GM19395 (cell line): Measurements from ENCODE around the gene AIMP2.
"Not testable (repeated sequence)": the region's sequence is repeated elsewhere in the genome, so short reads cannot be mapped to it uniquely, and the experiment has no call there.

ENCODE experiments used
- ATAC-seq: cut with Tn5 transposase; IDR thresholded peaks from one replicate; pipeline ENCODE4 v1.9.1; 2021; ENCODE audit warnings: mild to moderate bottlenecking, moderate library complexity; ENCODE audit not compliant: unreplicated experiment

AIMP2 gene

DNA sequence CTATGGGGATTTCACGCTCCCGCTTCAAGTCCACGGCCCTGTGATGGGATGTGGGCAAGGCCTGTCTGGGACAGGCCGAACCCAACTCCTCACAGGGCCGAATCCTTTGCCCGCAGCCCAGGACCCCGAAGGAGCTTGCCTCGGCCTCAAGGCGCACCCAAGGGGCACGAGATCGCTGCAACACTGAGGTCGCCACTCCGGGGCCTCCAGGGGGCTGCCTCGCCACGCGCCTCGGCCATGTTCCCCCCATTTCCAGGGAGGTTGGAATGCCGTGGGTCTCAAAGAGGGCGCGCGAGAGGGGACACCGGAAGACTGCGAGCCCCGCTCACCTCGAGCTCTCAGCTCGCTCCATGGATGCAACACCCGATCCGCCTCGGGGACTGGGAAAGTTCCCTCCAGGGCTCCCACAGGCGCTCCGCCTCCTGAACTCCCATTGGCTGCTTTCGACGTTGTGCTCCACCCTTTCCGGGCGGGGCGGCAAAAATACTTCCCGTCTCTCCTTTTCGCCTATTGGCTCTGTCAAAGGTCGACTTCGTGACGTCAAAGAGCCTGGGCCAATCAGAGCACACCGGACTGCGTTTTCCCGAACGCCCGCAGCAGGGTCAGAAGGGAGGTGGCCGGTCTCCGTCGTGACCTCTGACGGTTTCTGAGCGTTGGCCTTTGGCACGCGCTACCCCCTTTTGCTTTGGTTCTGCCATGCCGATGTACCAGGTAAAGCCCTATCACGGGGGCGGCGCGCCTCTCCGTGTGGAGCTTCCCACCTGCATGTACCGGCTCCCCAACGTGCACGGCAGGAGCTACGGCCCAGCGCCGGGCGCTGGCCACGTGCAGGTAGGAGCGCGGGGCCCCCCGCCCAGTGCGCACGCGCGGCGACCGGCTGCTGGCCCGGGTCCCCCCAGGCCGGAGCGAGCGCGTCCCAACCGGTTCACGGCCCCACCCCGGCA, at the start of gene AIMP2, which contains the start of gene PMS2:
Gene AIMP2, plus strand, starts transcription at position 605 of the 944 bp plus-strand sequence. Its CDS starts 92 bp downstream, at position 697.
Gene PMS2, minus strand, starts transcription at position 382 of the 944 bp plus-strand sequence. Its CDS starts 30 bp downstream, at position 352.
- peak; percentile 94 for ATAC-seq

DNA sequence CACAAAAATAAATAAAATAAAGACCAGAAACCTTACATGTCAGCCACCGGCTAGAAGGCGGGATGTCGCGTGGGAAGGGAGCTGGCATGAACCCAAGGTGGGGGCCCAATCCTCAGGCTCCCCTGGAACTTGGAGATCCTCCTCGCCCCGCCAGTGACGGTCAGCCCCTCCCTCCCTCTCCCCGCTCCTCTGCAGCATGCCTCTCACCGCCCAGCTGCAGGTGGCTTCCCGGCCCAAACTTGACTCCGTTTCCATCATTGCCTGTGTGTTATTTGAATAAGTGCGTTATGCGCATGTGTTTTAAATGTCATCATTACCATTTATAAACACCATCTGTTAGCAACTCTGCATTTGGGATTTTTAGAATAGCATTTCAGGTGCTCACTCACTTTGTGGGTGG, 45.9 kb upstream of the AIMP2 start:
- not testable (repeated sequence) for ATAC-seq

GRCh38 chr7:5963810-5964209, 45.3 kb upstream of the AIMP2 start:
- ATAC-seq: not testable (repeated sequence)

- not testable (repeated sequence) for ATAC-seq
Observed at GRCh38 chr7:5970347-5970911, 38.6 kb upstream of the AIMP2 start, which contains the start of gene RSPH10B. TSS of gene RSPH10B (minus strand) at chr7:5970689. CDS start at chr7:5967116, 3,573 bp downstream.

- not testable (repeated sequence) for ATAC-seq
Observed at GRCh38 chr7:5973580-5973979, 35.5 kb upstream of the AIMP2 start.

- not testable (repeated sequence) for ATAC-seq
Observed at GRCh38 chr7:5979680-5980314, 29.3 kb upstream of the AIMP2 start.

GRCh38 chr7:5987061-5987460, 22.0 kb upstream of the AIMP2 start:
- ATAC-seq: not testable (repeated sequence)

DNA sequence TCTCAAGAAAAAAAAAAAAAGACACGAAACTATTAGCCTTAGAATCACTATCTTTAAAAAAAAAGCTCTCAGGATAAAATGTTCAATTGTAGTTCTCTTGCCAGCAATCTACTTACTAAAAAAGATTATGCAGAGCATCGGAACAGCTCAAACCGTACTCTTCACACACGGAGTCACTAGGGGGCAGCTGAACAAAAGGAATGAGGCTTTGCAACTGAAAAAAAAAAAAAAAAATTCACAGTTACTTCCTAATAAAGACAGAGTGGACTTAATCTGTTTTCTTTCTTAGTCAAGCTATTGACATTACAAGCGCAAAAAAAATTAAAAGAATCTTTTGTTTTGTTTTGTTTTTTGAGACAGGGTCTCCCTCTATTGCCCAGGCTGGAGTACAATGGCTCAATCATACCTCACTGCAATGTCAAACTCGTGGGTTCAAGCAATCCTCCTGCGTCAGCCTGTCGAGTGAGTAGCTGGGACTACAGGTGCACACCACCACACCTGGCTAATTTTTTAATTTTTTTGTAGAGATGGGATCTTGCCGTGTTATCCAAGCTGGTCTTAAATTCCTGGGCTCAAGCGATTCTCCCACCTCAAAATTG, 11.8 kb upstream of the AIMP2 start:
- no peak for ATAC-seq

GRCh38 chr7:6007386-6007785, 1.7 kb upstream of the AIMP2 start:
- no peak for ATAC-seq

- not testable (repeated sequence) for ATAC-seq
Observed at GRCh38 chr7:6007835-6008590, 1.1 kb upstream of the AIMP2 start.

DNA sequence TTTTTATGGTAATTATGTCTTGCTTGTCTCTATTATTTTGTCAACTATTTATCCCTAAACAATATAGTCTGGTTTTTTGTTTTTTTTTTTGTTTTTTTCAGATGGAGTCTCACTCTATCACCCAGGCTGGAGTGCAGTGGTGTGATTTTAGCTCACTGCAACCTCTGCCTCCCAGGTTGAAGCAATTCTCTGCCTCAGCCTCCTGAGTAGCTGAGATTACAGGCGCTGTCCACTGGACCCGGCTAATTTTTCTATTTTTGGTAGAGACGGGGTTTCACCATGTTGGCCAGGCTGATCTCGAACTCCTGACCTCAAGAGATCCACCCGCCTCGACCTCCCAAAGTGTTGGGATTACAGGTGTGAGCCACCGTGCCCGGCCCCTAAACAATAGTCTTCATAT, 1.3 kb downstream of the AIMP2 start:
- not testable (repeated sequence) for ATAC-seq

DNA sequence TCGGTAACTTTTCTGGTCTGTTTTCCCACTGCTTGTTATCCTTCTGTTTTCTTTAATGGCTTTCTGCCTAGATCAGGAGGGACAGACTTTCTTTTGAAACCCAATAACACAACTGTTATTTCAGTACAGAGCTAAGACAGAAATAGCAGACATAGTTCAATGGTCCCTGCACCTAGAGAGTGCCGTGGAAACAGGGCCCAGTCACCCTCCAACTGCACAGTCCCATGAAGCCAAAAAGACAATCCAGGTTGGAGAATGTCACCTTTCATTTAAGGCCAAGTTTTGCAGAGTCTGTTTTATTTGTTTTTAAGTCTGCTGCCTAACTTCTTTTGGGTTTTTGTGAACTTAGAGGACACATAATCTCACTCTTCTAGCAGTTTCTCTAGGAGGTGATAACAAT, 2.5 kb downstream of the AIMP2 start:
- ATAC-seq: no peak

DNA sequence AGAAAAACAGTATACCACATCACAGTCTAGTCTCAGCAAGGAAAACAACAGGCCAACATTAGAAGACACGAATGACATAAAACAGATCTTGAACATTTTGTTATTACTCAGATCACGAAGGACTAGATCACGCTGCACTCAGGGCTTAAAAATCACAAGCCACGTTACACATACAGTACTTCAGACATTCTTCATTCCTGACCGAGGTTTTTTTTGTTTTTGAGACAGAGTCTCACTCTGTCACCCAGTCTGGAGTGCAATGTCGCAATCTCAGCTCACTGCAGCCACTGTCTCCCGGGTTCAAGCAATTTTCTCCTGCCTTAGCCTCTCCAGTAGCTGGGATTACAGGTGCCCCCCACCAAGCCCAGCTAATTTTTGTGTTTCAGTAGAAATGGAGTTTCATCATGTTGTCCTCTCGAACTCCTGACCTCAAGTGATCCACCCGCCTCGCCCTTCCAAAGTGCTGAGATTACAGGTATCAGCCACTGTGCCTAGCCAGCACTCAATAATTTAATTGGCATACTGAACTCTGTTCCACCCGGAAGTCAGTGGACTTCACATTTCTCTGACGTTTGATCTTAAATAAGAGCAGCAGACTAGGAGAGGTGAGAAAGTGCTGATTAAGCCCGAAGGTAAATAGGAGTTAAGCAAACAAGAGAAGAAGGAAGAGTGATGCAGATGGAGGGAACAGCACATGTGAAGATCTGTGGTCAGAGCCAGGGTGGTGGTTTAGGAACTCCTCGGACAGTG, 3.5 kb downstream of the AIMP2 start:
- no peak for ATAC-seq

DNA sequence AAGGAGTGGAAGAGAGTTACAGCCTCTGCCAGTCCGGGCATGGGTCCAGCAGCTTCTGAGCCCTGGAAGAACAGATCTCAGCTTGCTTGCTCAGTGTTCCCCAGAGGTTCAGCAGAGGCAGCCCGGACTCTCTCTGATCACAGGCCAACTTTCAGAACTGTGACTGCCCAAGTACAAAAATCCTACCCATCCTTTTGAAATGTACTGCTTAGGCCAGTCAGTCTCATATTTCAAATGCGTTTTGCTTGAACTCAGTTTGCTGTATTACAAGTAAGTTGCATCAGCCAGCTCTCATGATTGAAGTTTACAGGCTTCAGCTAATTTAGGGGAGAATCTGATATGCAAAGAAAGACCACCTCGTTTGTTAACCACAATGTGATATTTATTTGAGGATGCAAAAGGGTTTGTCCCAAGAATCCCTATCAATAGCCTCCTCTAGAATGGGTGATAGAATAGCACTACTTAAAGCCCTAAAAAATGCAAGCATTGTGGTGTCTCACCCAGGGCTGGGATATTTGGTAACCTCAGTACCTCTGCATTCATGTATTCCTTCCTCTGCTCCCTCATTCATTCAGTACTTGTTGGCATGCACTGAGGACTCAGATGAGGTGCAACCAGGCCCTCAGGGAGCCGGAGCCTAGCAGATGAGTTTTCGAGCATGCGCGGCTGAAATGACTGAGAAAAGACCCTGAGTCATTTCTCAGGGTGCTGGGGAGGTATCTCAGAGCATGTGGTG, 7.0 kb downstream of the AIMP2 start:
- ATAC-seq: no peak

DNA sequence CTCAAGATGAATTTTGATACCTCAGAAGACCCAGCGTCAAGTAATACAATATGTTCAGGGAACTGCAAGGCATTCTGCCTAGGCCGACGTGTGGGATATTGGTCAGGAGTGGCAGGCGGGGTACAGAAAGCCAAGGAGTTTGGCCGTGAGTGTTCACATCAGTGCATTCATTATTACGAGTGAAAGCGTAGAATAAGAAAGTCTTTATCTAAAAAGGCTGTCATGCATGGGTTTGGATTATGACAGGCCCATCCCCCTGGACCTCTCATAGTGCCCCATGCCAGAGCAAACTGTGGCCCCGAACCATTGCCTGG, 7.5 kb downstream of the AIMP2 start:
- no peak for ATAC-seq

- no peak for ATAC-seq
Observed at GRCh38 chr7:6020371-6021286, 11.6 kb downstream of the AIMP2 start.

DNA sequence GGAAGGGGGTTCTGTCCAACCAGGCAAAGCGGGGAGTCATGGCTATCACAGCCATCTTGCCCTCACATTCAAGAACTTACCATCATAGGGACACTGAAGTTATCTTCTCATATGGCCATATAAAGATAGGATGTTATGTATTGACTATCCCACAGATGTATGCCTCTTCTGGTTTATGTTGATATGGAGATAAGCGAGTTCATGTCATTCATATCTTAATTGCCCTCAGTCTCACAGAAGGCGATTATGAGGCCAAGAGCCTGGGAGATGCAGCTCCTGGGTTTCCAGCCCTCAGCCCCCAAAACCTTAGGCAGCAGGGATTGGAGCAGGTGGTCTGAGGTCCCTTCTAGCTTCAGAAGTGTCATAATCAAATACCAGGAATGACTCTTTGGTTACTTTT, 13.6 kb downstream of the AIMP2 start:
- ATAC-seq: no peak

GRCh38 chr7:6023974-6024435, 14.9 kb downstream of the AIMP2 start:
- ATAC-seq: no peak
